Raji (cell line): ENCODE measurements around the gene MEI4.

ENCODE experiments used
- POLR2A ChIP-seq: IDR thresholded peaks from 2 replicates; pipeline ENCODE4 v1.6.1; 2011; ENCODE audit warnings: low read depth, low read length, control low read depth; ENCODE audit not compliant: insufficient read depth

MEI4 gene

DNA sequence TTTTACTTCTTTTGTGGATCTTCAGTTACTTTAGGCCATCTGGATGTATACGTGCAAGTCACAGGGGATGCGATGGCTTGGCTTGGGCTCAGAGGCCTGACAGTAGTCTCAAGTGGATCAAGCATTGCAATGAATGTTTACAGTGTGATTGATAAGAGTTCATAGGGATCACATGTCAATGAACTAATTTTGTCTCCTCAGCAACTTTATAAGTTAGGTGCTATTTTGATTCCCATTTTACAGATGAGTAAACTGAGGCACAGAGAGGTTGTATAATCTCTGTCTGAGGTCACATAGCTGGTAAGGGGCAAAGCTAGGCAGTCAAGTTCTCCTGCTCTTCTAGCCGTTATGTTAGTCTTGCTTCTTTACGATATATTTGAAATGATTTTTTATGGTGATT is 13.5 kb downstream of the MEI4 start:
- no peak for TF ChIP-seq POLR2A

DNA sequence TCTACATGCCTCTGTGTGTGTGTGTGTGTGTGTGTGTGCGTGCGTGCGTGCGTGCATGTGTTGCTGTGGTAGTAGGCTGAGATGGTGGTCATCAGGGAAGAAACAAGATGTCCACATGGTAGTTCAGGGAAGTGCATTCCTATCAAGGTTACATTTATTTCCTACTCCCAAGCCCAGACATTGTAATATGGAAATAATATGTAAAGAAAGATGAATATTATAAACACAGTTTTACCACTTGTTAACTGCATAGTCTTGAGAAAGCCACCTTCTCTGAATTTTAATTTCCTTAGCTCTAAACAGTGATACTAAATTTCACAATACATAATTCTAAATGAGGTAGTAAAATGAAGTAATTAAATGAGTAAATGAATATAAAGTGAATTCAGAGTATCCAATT is 14.0 kb downstream of the MEI4 start:
- TF ChIP-seq POLR2A: no peak

DNA sequence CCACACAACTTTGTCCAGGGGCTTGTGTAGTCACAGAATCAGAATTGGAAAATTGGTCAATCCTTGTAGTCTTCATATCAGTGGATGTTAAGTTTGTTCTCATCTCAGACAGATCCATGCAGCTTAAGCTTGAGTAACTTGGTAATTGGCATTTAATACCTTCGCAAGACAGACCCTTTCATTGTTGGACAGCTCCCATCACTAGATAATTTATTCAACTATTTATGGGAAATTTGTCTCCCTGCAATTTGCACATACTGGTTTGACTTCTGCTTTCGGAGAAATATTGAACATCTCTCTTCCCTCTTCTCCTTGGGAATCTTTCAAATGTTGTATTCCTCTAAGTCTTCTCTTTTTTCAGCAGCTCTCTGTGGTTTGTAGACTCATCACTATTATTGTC is 17.1 kb downstream of the MEI4 start:
- TF ChIP-seq POLR2A: no peak

DNA sequence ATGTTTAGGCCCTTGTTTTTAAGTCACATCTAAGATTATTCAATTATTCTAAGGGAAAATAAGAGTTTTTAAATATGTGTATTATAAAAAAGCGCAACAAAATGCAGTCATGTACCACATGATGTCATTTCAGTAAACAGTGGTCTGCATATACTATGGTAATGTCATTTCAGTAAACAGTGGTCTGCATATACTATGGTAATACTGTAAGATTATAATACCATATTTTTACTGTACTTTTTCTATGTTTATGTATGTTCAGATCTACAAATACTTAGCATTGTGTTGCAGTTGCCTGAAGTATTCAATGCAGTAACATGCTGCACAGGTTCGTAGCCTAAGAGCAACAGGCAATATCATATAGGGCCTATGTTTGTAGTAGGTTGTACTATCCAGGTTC is 21.4 kb downstream of the MEI4 start:
- TF ChIP-seq POLR2A: no peak

DNA sequence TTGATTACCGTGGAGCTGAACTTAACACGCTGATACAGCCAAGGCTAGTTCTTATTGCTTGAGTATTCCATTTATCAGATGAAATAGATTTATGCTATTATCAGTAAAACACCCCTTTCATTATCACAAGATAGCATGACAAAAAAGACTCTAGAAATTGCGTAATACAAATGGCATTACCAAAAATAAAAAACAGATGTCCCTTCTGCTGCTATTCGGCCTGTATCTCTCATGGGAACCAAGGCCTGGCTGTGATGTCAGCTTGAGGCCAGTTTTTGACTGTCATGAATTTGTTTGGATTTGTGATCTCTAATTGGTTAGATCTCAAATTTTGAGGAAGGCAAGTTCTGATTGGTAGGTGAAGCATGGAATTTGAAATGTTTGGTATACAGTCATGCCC is 25.2 kb downstream of the MEI4 start:
- no peak for TF ChIP-seq POLR2A

DNA sequence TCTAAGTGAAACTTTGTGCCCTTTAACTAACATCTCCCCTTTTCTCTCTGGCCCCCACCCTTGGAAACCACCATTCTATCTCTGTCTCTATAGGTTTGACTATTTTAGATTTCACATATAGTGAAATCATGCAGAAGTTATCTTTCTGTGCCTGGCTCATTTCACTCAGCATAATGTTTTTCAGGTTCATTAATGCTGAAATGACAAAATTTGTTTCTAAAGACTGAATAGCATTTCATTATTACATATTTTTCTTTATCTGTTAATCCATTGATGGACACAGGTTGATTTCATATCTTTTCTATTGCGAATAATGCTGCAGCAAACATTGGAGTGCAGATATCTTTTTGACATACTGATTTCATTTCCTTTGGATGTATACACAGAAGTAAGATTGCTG is 30.7 kb downstream of the MEI4 start:
- TF ChIP-seq POLR2A: no peak

DNA sequence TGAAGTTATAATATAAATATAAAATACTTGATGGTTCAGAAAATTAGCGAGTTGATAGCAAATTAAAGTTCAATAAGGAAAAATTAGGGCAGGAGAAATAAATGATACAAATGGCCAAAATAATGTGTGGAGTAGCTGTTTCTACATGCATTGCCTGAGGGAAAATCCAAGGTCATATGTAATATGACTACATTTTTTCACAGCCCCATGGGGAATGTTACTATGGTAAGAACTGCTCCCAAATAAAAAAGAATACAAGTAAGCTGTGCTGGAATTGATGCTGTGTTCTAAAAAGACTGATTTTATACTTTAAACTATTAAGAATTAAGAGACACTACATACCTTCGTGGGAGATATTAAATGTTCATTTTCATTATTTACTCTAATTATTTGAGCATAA is 34.1 kb downstream of the MEI4 start:
- TF ChIP-seq POLR2A: no peak

DNA sequence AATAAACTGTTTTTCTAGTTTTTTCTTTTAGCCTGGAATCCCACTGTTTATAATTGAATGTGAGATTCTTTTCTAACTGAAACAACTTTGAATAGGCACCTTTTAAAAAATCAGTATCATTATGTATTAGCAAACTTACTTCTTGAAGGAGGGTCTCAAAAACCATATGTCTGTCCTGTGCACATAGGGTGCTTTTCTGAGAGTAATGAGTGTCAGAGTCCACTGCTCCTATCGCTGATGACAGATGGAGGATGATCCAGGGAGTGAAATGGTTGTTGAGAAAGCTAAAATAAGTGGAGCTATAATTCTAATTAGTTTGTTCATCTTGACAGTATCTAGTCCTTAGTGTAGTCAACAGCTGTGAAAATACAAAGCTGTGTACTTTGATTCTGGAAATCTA is 35.8 kb downstream of the MEI4 start:
- TF ChIP-seq POLR2A: no peak

DNA sequence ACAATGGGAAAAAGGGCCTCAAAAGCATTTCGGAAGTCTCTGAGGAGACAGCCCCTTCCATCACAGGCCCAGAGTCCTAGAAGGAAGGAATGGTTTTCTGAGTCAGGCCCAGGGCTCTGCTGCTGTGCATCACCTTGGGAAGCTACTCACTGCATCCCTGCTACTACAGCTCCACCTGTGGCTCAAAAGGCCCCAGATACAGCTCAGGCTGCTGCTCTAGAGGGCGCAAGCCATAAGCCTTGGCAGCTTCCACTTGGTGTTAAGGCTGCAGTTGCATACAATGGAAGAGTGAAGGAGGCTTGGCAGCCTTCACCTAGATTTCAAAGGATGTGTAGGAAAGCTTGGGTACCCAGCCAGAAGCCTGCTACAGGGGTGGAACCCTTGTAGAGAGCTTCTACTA is 54.8 kb downstream of the MEI4 start:
- no peak for TF ChIP-seq POLR2A

DNA sequence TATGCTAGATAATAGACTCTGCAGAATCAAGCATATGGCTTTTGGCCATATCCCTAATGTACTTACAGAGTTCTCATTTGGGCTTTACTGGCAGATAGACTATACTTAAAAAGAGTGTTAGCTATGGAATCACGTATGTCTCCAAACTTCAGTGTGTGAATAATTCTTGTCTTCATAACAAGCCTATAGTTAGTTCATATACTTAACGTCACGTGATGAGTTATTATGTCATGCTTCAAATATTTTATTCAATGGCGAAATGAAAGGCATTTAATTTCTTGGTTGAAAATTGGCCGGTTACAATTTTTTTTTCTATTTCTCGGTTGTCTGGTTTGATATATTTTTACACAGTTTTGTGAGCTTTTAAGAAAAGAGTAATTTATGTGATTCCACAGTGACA is 62.7 kb downstream of the MEI4 start:
- TF ChIP-seq POLR2A: no peak

DNA sequence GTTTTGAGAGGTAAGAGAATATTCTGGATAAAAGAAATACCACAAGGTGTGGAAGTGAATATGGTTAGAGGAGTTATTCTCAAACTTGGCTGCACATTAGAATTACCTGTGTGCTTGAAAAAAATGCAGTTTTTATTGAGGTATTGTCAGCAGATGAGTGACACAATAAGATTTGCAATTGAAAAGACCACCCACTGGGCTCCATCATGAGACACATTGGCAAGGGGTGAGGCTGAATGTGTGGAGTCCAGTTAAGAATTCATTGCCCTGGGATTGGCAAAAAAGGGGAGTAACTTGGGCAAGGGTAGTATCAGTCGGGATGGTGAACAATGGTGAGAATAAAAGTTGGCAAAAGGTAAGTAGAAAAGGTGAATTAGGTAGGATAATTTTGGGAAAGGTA is 63.5 kb downstream of the MEI4 start:
- no peak for TF ChIP-seq POLR2A

DNA sequence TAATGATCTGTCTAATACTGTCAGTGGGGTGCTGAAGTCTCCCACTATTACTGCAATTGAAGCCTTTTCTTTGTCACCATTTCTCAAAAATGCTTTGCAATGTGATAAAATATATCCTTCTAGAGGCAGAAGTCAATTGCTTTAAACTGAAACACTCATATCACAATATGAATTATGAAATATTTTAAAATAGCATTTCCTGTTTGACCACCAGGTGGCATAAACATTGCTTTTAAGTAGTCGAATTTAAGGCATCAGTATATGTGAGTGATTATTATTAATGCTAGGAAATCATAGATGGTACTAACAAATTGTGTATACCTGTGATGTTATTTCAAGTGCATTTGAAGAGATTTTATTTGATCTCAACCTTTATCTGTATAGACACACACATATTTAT is 87.5 kb downstream of the MEI4 start:
- no peak for TF ChIP-seq POLR2A

DNA sequence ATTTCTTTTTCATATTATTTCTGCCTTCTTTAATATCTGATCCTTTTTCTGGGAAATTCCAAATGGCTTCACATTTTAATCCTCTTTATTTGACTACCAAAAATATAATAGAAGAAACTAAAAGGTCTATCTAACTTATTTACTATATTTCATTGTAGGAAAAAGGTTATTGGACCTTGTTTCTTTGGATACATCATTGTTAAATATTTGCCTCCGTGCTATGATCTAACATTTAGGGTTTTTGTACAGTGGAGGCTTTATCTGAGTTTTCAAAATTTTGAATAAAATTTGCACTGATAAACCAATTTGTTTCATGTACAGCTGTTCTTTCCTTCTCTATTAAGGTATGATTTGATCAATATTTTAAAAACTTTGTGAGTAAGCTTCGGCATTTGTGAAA is 109.5 kb downstream of the MEI4 start:
- no peak for TF ChIP-seq POLR2A

DNA sequence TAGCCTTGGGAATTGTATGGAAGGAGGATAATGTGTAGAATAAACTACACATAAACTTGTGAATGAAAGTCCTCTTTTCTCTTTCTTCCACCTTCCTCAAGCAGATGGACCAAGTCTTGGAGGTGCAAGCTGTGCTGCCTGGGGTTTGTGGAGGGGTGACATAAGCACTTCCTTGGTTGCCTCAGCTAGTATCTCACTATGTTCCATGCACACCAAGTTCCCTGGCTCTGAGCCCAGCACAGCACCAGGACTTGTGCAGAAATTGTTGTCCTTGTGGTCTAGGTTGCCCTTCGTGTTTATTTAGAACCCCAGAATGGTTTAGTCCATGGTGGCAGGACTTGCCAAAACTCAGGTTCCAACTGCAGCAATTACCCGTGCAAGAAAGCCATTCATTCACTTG is 110.3 kb downstream of the MEI4 start:
- no peak for TF ChIP-seq POLR2A

DNA sequence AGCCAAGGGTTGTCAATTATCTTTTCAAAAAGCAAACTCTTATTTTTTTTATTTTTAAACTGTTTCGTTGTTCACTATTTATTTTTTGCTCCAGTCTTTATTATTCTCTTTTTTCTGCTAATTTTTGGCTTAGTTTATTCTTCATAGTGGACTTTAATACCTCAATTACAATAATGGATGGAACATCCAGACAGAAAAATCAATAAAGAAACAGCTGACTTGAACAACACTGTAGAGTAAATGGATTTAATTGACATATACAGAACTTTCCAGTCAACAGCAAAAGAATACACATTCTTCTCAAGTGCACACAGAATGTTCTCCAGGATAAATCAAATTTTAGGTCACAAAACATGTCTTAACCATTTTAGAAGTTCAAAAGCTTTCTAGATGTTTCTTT is 111.5 kb downstream of the MEI4 start:
- no peak for TF ChIP-seq POLR2A

DNA sequence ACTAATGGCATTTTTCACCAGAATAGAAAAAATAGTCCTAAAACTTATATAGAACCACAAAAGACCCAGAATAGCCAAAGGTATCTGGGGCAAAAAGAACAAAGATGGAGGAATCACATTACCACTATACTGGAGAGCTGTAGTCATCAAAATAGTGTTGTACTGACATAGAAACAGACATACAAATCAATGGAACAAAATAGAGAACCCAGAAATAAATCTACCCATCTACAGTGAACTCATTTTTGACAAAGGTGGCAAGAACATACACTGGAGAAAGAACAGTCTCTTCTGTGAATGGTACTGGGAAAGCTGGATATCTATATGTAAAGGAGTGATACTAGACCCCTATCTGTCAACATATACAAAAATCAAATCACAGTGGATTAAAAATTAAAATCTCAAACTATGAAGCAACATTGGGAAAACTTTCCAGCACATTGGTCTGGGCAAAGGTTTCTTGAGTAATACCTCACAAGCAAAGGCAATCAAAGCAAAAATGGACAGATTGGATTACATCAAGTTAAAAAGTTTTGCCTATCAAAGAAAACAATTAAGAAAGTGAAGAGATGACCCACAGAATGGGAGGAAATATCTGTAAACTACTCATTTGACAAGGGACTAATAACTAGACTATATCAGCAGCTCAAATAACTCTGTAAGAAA is 120.5 kb downstream of the MEI4 start:
- TF ChIP-seq POLR2A: no peak

DNA sequence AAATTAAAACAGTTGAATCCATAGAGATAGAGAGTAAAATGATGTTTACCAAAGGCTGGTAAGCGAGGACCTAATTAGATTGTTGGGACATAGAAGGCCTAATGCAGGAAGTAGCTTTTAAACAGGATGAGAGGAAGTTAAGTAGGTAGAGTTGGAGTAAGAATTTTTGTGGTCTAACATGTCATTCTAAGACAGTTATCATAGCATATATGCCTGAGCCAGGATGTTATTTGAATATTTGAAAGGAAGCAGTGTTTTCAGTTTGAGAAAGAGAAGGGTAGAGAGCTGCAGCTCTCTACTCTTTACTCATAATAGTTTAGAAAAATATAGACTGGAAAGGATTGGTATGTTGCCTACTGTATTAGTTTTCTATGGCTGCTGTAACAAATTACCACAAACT is 121.6 kb downstream of the MEI4 start:
- TF ChIP-seq POLR2A: no peak
